Left ventricle myocardium inferior (tissue), 1 donor: ENCODE results near the gene NXNL2. TPM values are rescaled to one million over a fixed set of nuclear protein-coding genes. Genes with fewer than 3 reads are reported as not detected.

Experiments used
- DNase-seq: peaks from one replicate; pipeline ENCODE4 v3.0.0-alpha.2; 2020
- H3K27ac ChIP-seq: fragments of 200-600 bp; replicated peaks from 2 replicates; pipeline ENCODE4 v1.8.0; 2021
- H3K27me3 ChIP-seq: fragments of 200-600 bp; 2 replicates; pipeline ENCODE4 v1.8.0; 2021; ENCODE audit warnings: low read depth
- H3K36me3 ChIP-seq: fragments of 200-600 bp; 2 replicates; pipeline ENCODE4 v1.8.0; 2021
- H3K4me1 ChIP-seq: fragments of 200-600 bp; 2 replicates; pipeline ENCODE4 v1.8.0; 2021
- H3K4me3 ChIP-seq: fragments of 200-600 bp; 2 replicates; pipeline ENCODE4 v1.8.0; 2021; ENCODE audit warnings: mild to moderate bottlenecking, moderate library complexity
- H3K9me3 ChIP-seq: fragments of 200-600 bp; replicated peaks from 2 replicates; pipeline ENCODE4 v1.8.0; 2021
- CTCF ChIP-seq: fragments of 200-600 bp; IDR thresholded peaks from 2 replicates; pipeline ENCODE4 v1.8.0; 2021; ENCODE audit warnings: antibody characterized with exemption, mild to moderate bottlenecking, borderline replicate concordance
- intact Hi-C: fragments of 100-400 bp; cut with micrococcal nuclease; formaldehyde crosslinking; loops from one replicate; pipeline ENCODE4 v1.11.0; 2022
- total RNA-seq: library from RNA; stranded (reverse); fragmentation: NEBNext Ultra II Directional; extraction: Animal tissue kit (Norgen Biotek cat#: 25700); gene quantifications from one replicate; pipeline ENCODE4 v1.2.1, GENCODE V29; 2021
- donor health status: DM: no; HTN: yes; CAD: no; lungs with severe emphysema.

Gene NXNL2
- total RNA-seq, 1 donor from 2014 or later = 0.30 TPM

GRCh38 chr9:88553350-88553749 lies 18.4 kb downstream of the NXNL2 start:
- no peak for DNase-seq
- no peak overlapping the region for H3K4me3 ChIP-seq
- H3K27me3 ChIP-seq = peaks cover 34% of the 10 kb centered on the region
- peaks cover 10% of the 10 kb centered on the region for H3K9me3 ChIP-seq
- intact Hi-C loops = no loop called here
- H3K36me3 ChIP-seq = no peaks in the 10 kb centered on the region
- no peaks in the 10 kb centered on the region for H3K4me1 ChIP-seq
- H3K27ac ChIP-seq = no peak overlapping the region
- TF ChIP-seq CTCF = no peak

- peaks cover 41% of the 10 kb centered on the region for H3K27me3 ChIP-seq
- intact Hi-C loops = no loop called here
- no peak for DNase-seq
Observed at GRCh38 chr9:88555268-88555980, 20.4 kb downstream of the NXNL2 start.

GRCh38 chr9:88559661-88560060 lies 24.7 kb downstream of the NXNL2 start:
- Histone ChIP-seq H3K36me3 (no peaks in the 10 kb centered on the region), H3K9me3 (no peaks in the 10 kb centered on the region), H3K4me3 (no peak overlapping the region), H3K27me3 (peaks cover 38% of the 10 kb centered on the region), H3K4me1 (no peaks in the 10 kb centered on the region), H3K27ac (no peak overlapping the region)
- intact Hi-C loops = no loop called here
- DNase-seq = no peak
- TF ChIP-seq CTCF = no peak

More at GRCh38 chr9:88555268-88555980, 20.4 kb downstream of the NXNL2 start:
- H3K36me3 ChIP-seq = no peaks in the 10 kb centered on the region
- TF ChIP-seq CTCF = no peak
- H3K4me1 ChIP-seq = no peaks in the 10 kb centered on the region
- no peak overlapping the region for H3K27ac ChIP-seq
- H3K9me3 ChIP-seq = no peaks in the 10 kb centered on the region
- no peak overlapping the region for H3K4me3 ChIP-seq

- Histone ChIP-seq H3K4me3 (no peak overlapping the region), H3K27ac (no peak overlapping the region), H3K4me1 (no peaks in the 10 kb centered on the region), H3K9me3 (no peaks in the 10 kb centered on the region), H3K27me3 (peaks cover 7% of the 10 kb centered on the region), H3K36me3 (no peaks in the 10 kb centered on the region)
- TF ChIP-seq CTCF = no peak
- intact Hi-C loops = no loop called here
- no peak for DNase-seq
Observed at GRCh38 chr9:88567870-88568269, 32.9 kb downstream of the NXNL2 start.

- H3K4me3 ChIP-seq = no peak overlapping the region
- no peak overlapping the region for H3K27ac ChIP-seq
- no peaks in the 10 kb centered on the region for H3K9me3 ChIP-seq
- intact Hi-C loops = no loop called here
- no peak for DNase-seq
- H3K4me1 ChIP-seq = no peaks in the 10 kb centered on the region
- peaks cover 18% of the 10 kb centered on the region for H3K27me3 ChIP-seq
- no peaks in the 10 kb centered on the region for H3K36me3 ChIP-seq
- no peak for TF ChIP-seq CTCF
Observed at GRCh38 chr9:88571419-88571818, 36.4 kb downstream of the NXNL2 start.
